SH-SY5Y (cell line): ENCODE data around the gene GCK.

Experiments
- GATA2 ChIP-seq: IDR thresholded peaks from 2 replicates; pipeline ENCODE4 v1.6.1; 2011; ENCODE audit warnings: mild to moderate bottlenecking, low read depth, low read length
- GATA3 ChIP-seq: IDR thresholded peaks from 2 replicates; pipeline ENCODE4 v1.6.1; 2011; ENCODE audit warnings: low read depth, mild to moderate bottlenecking, low read length, moderate library complexity

GCK gene

DNA sequence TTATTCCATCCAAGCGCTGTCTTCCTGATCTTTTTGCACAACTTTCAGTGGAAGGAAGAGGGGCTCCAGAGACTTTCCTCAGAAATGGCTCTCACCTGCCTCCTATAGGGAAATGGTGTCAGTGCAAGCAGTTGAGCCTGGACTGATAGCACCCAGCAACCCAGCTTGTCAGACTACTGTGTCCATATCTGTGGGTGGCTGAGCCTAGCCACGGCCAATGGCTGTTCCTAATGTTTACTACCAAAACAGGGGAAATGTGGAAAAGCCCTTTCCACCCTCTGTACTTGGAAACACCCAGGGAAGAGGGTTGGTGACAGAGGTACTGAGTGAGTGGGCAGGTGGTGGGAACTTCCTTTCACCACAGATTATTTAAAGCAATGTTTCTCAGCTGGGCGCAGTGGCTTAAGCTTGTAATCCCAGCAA lies 7.2 kb upstream of the GCK start:
- no peak for TF ChIP-seq GATA2

DNA sequence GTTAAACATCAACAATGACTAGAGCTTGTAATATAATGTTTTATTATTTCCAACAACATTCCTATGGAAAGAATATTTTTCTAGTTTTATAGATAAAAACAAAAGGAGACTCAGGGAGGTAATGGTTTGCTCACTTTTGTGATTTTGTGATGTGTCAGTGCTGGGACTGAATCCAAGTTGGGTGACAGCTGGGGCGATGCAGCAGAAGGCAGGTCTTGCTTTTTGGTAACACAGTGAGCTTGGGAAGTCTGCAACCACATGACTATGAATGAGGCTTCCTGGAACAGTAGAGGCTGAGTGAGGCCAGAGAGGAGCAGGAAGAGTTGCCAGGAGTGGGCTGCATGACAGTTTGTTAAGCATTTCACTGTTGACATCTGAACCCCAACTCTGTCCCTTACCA lies 6.7 kb upstream of the GCK start:
- TF ChIP-seq GATA3 (no peak), GATA2 (no peak)

DNA sequence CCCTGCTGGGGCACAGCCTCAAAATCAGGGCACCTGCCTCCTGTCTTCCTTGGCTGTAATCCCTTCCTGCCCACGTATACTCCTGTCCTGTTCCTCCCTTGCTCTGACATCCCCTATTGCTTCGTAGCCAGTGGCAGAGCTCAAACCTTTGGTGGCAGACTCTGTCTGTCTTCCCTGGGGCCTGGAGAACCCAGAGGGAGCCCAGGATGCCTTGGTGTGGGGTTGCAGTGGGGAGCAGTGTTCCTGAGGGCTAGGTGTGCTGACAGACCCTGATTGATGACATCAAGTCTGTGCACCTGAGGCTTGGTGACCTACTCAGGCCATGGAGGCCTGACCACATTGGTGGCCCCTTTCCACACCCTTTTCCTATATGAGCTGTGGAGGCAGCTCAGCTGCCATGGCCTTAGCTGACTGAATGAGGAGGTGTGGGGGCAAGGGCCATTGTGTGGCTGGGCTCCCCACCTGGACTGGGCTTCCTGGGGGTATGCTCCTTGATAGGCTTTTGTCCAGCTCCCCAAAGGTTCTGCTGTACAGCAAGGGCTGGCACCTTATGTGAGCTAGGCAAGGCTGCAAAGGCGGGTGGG lies 5.4 kb upstream of the GCK start:
- TF ChIP-seq GATA3 (no peak), GATA2 (no peak)

DNA sequence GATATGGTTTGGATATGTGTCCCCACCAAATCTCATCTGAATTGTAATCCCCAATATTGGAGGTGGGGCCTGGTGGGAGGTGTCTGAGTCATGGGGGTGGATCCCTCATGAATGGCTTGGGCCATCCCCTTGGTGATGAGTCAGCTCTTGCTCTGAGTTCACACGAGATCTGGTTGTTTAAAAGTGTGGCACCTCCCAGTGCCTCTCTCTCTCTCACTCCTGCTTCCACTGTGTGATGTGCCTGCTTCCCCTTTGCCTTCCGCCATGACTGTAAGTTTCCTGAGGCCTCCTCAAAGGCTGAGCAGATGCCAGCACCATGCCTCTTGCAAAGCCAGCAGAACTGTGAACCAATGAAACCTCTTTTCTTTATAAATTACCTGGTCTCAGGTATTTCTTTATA lies 4.8 kb upstream of the GCK start:
- TF ChIP-seq GATA3, result no peak
- no peak for TF ChIP-seq GATA2

DNA sequence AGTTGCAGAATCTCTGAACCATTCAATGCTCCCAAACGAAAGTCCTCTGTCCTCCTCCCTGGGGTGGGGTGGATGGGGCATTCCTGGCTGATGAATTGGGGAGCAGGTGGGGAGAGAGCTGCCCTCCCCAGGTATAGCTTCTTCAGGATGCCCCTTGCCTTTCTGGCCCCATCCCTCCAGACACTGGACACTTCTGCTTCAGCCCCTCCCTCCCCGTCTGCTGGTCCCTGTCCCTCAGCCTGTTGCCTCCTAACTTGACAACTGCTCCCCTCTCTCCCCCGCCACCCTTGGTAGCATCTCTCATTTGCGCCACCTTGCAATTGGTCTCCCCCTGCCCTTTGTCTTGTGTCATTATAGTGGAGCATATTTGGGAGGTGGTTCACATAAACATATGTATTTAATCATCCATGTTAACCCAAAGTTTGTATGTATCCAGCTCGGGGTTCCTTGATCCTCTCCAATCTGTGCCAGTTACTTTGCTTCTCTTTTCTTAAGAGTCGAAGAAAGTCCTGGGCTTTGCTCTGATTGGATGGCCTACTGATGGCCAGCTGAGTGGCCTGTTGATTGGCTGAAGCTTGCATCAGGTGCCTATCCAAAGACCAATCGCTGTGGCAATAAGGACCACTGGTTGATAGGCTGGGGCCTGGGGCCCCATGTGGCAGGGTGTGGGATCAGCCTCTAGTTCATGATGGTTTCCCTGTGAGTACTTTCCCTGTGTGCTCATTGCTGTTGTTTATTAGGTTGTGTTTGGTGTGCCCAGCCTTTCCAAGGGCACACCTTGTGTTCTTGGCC lies 4.0 kb upstream of the GCK start:
- TF ChIP-seq GATA2 (no peak), GATA3 (no peak)

DNA sequence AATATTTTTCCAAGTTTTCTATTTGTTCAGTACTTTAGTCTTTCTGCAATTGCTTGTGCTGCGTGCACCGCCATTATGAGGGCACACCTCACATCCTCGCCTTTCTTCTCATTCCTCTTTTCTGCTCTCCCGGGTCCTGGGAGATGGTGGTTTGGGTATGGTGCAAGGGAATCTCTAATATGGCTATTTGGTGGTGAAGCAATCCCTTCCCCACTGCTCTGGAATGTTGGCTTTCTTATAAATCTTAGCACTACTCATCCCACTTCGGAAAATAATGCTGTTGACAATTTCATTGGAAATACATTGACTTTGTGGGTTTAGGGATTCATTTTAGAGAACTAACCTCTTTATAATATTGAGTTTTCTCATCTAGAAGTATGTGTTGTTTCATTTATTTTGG lies 1.9 kb upstream of the GCK start:
- TF ChIP-seq GATA3 (no peak), GATA2 (no peak)

DNA sequence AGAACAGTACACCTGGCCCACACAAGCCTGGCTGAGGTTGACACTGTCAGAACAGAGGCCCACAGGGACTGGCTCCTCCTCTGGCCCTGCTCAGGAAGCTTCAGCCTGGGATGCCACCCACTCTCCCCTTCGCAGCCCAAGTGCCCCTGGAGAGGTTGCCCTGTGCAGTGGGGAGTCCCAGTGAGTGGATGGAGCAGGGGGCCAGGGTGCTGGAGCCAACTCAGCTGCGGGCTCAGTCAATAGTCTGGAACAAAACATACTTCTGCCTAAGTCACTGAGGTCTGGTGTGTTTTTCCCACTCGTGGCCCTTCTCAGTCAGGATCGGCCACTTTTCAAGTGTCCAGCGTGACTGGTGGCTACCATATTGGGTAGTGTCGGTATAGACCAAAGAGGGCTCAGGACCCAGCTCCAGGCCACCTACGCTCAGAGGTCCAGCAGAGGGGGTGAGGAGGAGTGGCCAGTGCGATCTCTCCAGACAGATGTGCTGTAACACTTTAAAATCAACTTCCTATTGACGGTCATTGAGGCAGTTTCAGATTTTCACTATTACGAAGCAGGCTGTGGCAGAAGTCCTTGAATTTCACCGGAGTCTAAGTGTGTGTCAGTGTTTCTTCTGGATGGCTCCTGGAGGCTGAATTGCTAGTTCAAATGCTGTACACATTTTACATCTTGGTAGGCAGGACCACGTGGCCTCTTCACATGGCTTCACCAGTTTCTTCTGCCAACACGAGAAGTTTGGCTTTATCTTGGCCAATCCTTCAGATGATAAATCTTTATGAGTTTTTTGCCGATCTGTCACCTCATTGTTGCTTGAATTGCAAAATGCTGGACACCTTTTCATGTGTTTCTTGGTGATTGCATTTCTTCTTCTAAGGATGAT lies 994 bp upstream of the GCK start:
- TF ChIP-seq GATA2 (no peak), GATA3 (no peak)

DNA sequence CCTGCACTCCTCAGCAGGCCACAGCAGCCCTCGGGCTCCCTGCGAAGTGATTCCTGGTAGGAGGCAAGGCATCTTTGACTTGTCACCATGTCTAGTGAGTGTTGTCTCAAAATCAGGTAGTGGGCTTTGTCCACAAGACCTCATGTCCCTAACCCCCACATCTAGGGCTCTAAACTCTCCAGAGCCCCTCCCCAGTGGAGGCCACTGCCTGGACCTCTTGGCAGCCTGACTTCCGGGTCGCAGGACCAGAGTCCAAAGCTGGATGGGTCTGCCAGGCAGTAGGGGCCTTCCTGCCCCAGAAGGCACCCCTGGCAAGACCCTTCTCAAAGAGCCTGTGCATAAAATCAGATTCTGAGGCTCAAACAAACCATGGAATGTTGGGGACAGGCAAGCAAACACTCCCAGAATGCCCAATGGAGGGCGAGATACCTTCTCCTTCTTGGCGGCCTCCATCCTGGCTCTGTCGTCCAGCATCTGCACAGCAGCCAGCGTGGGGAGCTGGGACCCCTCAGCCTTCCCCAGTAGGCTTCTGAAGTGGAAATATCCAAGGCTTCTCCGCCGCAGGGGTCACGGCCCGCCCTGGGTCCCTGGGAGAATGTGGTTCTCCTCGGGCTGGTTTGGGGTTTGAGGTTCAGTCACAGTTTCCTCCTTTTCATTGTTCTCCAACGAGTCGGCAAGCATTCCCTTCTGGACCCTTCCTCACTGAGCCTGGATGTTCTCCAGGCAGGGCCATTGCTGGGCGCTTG lies 586 bp downstream of the GCK start:
- TF ChIP-seq GATA3 (no peak), GATA2 (no peak)

DNA sequence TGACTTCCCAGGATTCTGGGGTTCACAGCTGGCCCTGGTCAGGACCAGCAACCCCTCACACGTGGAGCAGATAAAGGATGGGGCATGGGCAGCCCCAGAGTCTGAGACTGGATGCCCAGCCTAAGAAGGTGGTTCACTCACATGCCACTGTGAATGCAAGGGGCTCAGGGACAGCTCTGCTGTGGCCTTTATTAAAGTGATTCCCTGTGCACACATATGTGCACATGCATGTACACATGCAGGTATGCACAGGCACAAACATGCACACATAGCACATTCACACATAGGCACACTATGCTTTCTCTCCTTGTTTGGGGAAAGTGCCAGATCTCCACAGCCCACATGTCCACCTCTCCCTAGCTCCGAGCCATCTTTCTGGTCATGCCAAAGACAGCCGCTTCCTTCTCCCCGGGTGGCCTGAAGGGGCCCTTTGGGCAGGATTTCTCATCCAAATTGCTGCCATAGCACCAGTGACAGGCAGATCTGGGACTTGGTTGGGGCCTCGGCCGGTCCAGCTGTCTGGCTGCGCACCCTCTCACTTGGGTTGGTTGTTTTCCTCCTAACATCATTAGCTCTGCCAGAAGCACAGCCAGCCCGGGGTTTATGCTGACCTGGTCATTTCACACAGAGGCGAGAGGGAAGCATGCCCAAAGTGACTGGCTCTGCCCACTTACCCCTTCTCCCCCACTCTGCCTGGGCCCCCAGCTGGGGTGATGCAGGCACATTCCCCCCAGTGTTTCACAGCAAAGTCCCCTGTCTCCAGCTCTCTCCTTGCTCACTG lies 1.4 kb downstream of the GCK start:
- TF ChIP-seq GATA2, result no peak
- no peak for TF ChIP-seq GATA3

DNA sequence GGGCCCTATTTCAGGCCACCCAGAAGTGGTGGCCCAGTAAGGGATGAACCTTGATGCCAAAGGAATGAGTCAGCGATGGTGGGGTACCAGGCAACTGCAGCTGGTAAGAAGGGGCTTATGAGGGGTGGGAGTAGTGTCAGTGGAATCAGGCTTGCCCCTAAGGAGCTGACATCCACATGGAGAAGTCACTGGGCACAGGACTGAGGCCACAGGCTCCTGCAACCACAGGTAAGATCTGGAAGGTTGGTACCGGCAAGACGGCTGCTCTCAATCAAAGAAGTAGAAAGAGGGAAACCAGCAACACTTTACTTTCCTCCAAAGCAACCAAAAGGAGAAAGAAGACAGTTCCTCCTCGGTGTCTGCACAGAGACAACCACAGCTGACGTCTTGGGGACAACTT lies 2.5 kb downstream of the GCK start:
- no peak for TF ChIP-seq GATA2
- no peak for TF ChIP-seq GATA3

DNA sequence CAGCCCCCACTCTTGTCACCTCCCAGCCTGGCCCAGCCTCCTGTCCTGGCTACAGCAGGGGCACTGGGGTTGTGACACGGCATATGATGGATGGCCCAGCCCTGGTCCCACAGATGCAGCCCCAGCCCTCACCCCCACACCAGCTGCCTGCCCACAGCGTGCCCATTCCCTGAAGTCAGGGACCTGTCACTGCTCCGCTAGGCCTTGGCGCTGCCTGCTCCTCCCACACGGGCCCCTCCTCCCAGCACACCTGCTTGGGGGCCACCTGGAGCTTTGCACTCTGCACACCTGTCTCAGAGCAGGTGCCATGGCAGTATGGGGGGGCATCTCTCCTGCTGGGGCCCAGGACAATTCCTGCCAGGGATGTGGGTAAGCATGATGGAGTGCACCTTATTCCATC lies 3.5 kb downstream of the GCK start:
- TF ChIP-seq GATA3 (no peak), GATA2 (no peak)

DNA sequence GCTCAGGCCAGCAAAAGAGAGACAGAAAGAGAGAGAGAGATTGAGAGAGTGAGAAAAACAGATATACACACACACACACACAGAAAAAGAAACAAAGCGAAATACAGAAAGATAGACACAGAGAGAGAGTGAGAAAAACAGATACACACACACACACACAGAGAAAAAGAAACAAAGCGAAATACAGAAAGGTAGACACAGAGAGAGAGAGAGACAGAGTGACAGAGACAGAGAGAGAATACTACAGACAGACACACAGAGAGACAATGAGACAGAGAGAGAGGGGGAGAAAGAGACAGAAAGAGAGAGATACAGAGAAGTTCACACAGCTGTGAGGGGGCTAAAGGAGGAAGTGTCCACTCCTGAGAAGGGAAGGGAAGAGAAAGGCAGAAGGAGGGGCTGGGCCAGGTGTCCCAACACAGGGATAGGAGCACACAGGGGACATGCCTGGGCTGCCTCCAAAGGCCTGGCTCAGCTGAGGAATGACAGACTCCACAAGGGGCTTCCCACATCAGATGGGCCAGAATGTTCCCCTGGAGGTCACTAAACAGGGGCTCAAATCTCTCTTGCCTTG lies 4.3 kb downstream of the GCK start:
- TF ChIP-seq GATA3 (no peak), GATA2 (no peak)
